Panc1 (cell line): ENCODE data around the gene EPHB2. TPM values are rescaled to one million over a fixed set of nuclear protein-coding genes. Genes with fewer than 3 reads are reported as not detected.

Experiments used
- ATAC-seq: fragments of 200-7000 bp; cut with Tn5 transposase; 2 replicates; pipeline ENCODE4 v1.9.1; 2020; ENCODE audit warnings: mild to moderate bottlenecking, moderate library complexity
- BruUV-seq: library from RNA; stranded (reverse); fragments of 400-500 nt; replicated peaks from 2 replicates; lab custom pipeline; 2021; lab: Mats Ljungman, UMichigan
- CTCF ChIA-PET: fragments of 300-600 bp; sonication (Branson Sonifier 250); formaldehyde crosslinking; loops from one replicate; lab custom pipeline; 2022; ENCODE audit warnings: antibody characterized with exemption; lab: Charles Lee
- POLR2A ChIA-PET: fragments of 300-600 bp; sonication (Branson Sonifier 250); formaldehyde crosslinking; loops from one replicate; lab custom pipeline; 2022; ENCODE audit warnings: antibody characterized with exemption; lab: Charles Lee
- DNase-seq: peaks from one replicate; pipeline ENCODE4 v3.0.0-alpha.2; 2010; ENCODE audit warnings: low read depth, low spot score
- H3K27ac ChIP-seq: 2 replicates; pipeline ENCODE4 v1.5.1; 2011; ENCODE audit warnings: mild to moderate bottlenecking, low read length, inconsistent platforms
- H3K27me3 ChIP-seq: fragments of 200-500 bp; sonication (Bioruptor generic); 2 replicates; pipeline ENCODE4 v1.6.0; 2014; ENCODE audit warnings: low read length, inconsistent platforms; ENCODE audit not compliant: control insufficient read depth, insufficient read depth
- H3K36me3 ChIP-seq: fragments of 200-500 bp; sonication (Bioruptor generic); 2 replicates; pipeline ENCODE4 v1.5.1; 2014; ENCODE audit warnings: inconsistent platforms, mild to moderate bottlenecking, low read length, moderate library complexity; ENCODE audit not compliant: control insufficient read depth, insufficient read depth
- H3K4me1 ChIP-seq: 2 replicates; pipeline ENCODE4 v1.5.1; 2011; ENCODE audit warnings: inconsistent platforms, mild to moderate bottlenecking, low read length, moderate library complexity; ENCODE audit not compliant: control insufficient read depth, insufficient read depth
- H3K4me3 ChIP-seq, 2 experiments: 2 replicates each; pipeline ENCODE4 v1.5.1; 2011 to 2012; ENCODE audit warnings: low read depth in 2 of 2, low read length in 2 of 2, mild to moderate bottlenecking in 2 of 2, inconsistent platforms in 1 of 2, moderate library complexity in 1 of 2
- H3K9me3 ChIP-seq: fragments of 200-500 bp; sonication (Bioruptor generic); 2 replicates; pipeline ENCODE4 v1.5.1; 2014; ENCODE audit warnings: low read depth, mild to moderate bottlenecking, inconsistent platforms, low read length, moderate library complexity; ENCODE audit not compliant: control insufficient read depth, insufficient read depth
- POLR2AphosphoS5 ChIP-seq: IDR thresholded peaks from 2 replicates; pipeline ENCODE4 v1.6.1; 2012; ENCODE audit warnings: mild to moderate bottlenecking, low read depth, low read length, moderate library complexity
- SIN3A ChIP-seq: IDR thresholded peaks from 2 replicates; pipeline ENCODE4 v1.6.1; 2012; ENCODE audit warnings: low read depth, mild to moderate bottlenecking, low read length, moderate library complexity, borderline replicate concordance; ENCODE audit not compliant: insufficient read depth
- TCF7L2 ChIP-seq: IDR thresholded peaks from 2 replicates; pipeline ENCODE4 v1.6.1; 2011; ENCODE audit warnings: mild to moderate bottlenecking, low read depth, low read length, inconsistent platforms
- in situ Hi-C: cut with HindIII; loops from 2 replicates; pipeline ENCODE4 v1.10.0; 2016; ENCODE audit warnings: low sequenced_read_pairs, low pct_unique_long_range_greater_than_20kb
- intact Hi-C: fragments of 100-400 bp; cut with micrococcal nuclease; formaldehyde crosslinking; loops from one replicate; pipeline ENCODE4 v1.10.0; 2022; ENCODE audit not compliant: unreplicated experiment
- total RNA-seq: library from RNA; stranded (reverse); gene quantifications from one replicate; pipeline ENCODE4 v1.2.1, GENCODE V29; 2021; ENCODE audit not compliant: unreplicated experiment
- TF ChIP-seq, protein P1 (sequence below): fragments of 450-650 bp; IDR thresholded peaks from 2 replicates; pipeline ENCODE4 v1.5.1; 2017; ENCODE audit warnings: mild to moderate bottlenecking
- TF ChIP-seq, protein P2 (sequence below), 2 experiments: IDR thresholded peaks; 2 replicates each; pipeline ENCODE4 v1.6.1; 2011 to 2012; ENCODE audit warnings: low read depth in 2 of 2, control low read depth in 1 of 2, low read length in 1 of 2, mild to moderate bottlenecking in 1 of 2, moderate library complexity in 1 of 2; ENCODE audit not compliant: insufficient read depth in 1 of 2

EPHB2 gene
- total RNA-seq, 1 experiment from 2014 or later = 29.0 TPM

DNA sequence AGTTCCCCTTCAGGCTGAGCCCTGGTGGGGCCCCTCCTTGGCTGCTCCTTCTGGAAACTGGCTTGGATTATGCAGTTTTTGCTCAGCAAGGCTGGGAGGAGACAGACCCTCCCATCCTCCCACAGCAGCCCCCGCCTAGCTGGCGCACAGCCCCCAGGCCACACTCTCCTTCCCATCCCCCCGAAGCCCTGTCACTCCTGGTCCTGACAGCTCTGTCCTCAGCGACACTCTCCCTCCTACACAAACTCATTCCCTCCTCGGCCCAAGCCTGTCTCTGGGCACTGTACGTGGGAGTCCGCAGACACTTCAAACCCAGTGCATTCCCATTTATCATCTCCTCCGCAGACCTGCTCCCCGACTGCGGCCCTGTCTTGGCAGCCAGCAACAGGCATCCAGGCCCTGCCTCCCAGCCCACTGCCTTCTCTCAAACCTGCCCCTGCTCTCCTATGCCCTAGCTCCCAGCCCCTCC, 25.0 kb upstream of the EPHB2 start:
- CTCF ChIA-PET = interaction anchor here (0.7 kb wide), 1 partner anchor 145 kb away, joined by 4 read pairs; no protein-coding TSS in a partner anchor
- H3K36me3 ChIP-seq = no peaks in the 10 kb centered on the region
- no peak for DNase-seq
- no peak for TF ChIP-seq SIN3A
- TF ChIP-seq, protein P1, sequence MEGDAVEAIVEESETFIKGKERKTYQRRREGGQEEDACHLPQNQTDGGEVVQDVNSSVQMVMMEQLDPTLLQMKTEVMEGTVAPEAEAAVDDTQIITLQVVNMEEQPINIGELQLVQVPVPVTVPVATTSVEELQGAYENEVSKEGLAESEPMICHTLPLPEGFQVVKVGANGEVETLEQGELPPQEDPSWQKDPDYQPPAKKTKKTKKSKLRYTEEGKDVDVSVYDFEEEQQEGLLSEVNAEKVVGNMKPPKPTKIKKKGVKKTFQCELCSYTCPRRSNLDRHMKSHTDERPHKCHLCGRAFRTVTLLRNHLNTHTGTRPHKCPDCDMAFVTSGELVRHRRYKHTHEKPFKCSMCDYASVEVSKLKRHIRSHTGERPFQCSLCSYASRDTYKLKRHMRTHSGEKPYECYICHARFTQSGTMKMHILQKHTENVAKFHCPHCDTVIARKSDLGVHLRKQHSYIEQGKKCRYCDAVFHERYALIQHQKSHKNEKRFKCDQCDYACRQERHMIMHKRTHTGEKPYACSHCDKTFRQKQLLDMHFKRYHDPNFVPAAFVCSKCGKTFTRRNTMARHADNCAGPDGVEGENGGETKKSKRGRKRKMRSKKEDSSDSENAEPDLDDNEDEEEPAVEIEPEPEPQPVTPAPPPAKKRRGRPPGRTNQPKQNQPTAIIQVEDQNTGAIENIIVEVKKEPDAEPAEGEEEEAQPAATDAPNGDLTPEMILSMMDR = no peak
- TF ChIP-seq TCF7L2 = no peak
- TF ChIP-seq, protein P2, sequence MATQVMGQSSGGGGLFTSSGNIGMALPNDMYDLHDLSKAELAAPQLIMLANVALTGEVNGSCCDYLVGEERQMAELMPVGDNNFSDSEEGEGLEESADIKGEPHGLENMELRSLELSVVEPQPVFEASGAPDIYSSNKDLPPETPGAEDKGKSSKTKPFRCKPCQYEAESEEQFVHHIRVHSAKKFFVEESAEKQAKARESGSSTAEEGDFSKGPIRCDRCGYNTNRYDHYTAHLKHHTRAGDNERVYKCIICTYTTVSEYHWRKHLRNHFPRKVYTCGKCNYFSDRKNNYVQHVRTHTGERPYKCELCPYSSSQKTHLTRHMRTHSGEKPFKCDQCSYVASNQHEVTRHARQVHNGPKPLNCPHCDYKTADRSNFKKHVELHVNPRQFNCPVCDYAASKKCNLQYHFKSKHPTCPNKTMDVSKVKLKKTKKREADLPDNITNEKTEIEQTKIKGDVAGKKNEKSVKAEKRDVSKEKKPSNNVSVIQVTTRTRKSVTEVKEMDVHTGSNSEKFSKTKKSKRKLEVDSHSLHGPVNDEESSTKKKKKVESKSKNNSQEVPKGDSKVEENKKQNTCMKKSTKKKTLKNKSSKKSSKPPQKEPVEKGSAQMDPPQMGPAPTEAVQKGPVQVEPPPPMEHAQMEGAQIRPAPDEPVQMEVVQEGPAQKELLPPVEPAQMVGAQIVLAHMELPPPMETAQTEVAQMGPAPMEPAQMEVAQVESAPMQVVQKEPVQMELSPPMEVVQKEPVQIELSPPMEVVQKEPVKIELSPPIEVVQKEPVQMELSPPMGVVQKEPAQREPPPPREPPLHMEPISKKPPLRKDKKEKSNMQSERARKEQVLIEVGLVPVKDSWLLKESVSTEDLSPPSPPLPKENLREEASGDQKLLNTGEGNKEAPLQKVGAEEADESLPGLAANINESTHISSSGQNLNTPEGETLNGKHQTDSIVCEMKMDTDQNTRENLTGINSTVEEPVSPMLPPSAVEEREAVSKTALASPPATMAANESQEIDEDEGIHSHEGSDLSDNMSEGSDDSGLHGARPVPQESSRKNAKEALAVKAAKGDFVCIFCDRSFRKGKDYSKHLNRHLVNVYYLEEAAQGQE (IDR thresholded peaks at IDR 0.05; ENCODE audit: insufficient read depth in 1 of 2, low read depth in 2 of 2, low read length in 1 of 2) = no peak
- no peak for TF ChIP-seq POLR2AphosphoS5
- intact Hi-C loops = no loop called here
- no TSS peak for BruUV-seq
- no peaks in the 10 kb centered on the region for H3K4me1 ChIP-seq
- no peaks in the 10 kb centered on the region for H3K27me3 ChIP-seq
- no peak for ATAC-seq
- in situ Hi-C loops = no loop called here
- POLR2A ChIA-PET = no interaction called here
- no peak overlapping the region for H3K4me3 ChIP-seq
- H3K9me3 ChIP-seq = no peaks in the 10 kb centered on the region
- H3K27ac ChIP-seq = no peak overlapping the region

DNA sequence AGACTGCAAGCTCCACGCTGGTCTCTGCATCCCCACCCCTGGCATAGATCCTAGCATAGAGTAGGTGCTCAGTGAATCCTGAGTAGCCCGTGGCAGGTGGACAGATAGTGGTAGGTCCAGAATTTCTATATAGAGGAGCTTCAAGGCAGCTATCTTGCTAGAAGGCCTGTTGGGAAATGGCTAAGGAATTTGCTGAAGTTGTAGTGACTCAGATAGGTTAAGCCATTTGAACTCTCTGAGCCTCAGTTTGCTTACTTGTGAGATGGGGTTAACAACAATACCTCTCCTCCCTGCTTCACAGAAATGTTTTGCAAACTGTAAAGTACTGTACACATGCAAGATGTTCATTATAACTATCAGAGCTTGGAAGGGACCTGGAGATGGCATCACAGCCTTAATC, 23.4 kb upstream of the EPHB2 start:
- in situ Hi-C loops = no loop called here
- TF ChIP-seq TCF7L2 (no peak), POLR2AphosphoS5 (no peak), SIN3A (no peak)
- TF ChIP-seq, protein P1 = no peak
- TF ChIP-seq, protein P2 (IDR thresholded peaks at IDR 0.05; ENCODE audit: insufficient read depth in 1 of 2, low read depth in 2 of 2, low read length in 1 of 2) = no peak

More for the DNA sequence above, 23.4 kb upstream of the EPHB2 start:
- Histone ChIP-seq H3K4me3 (no peak overlapping the region), H3K4me1 (no peaks in the 10 kb centered on the region), H3K9me3 (no peaks in the 10 kb centered on the region), H3K36me3 (no peaks in the 10 kb centered on the region), H3K27ac (no peak overlapping the region), H3K27me3 (no peaks in the 10 kb centered on the region)
- intact Hi-C loops = no loop called here
- DNase-seq = no peak
- POLR2A ChIA-PET = no interaction called here
- CTCF ChIA-PET = no interaction called here
- BruUV-seq = no TSS peak
- no peak for ATAC-seq
